Peyer's patch (tissue), 4 donors: ENCODE data around the gene TMEM163.

Experiments
- POLR2A ChIP-seq, 2 donors: fragments of 450-650 bp; IDR thresholded peaks; one replicate each; pipeline ENCODE4 v1.5.1; 2017; ENCODE audit warnings: antibody characterized with exemption in 2 of 2, mild to moderate bottlenecking in 2 of 2, moderate library complexity in 2 of 2
- TF ChIP-seq, protein P1 (sequence below), 6 experiments: fragments of 450-650 bp in 4 of 6; fragments of 200-600 bp in 2 of 6; sonication (generic) in 1 of 6; IDR thresholded peaks; one replicate each; pipeline ENCODE4 v1.5.1; 2017 to 2019; ENCODE audit warnings: antibody characterized with exemption in 6 of 6, mild to moderate bottlenecking in 3 of 6, moderate library complexity in 1 of 6

- TF ChIP-seq, protein P1, sequence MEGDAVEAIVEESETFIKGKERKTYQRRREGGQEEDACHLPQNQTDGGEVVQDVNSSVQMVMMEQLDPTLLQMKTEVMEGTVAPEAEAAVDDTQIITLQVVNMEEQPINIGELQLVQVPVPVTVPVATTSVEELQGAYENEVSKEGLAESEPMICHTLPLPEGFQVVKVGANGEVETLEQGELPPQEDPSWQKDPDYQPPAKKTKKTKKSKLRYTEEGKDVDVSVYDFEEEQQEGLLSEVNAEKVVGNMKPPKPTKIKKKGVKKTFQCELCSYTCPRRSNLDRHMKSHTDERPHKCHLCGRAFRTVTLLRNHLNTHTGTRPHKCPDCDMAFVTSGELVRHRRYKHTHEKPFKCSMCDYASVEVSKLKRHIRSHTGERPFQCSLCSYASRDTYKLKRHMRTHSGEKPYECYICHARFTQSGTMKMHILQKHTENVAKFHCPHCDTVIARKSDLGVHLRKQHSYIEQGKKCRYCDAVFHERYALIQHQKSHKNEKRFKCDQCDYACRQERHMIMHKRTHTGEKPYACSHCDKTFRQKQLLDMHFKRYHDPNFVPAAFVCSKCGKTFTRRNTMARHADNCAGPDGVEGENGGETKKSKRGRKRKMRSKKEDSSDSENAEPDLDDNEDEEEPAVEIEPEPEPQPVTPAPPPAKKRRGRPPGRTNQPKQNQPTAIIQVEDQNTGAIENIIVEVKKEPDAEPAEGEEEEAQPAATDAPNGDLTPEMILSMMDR (IDR thresholded peaks at IDR 0.05), result no peak
- no peak for TF ChIP-seq POLR2A (IDR thresholded peaks at IDR 0.05)
Observed at GRCh38 chr2:134447669-134448068, 271.1 kb downstream of the TMEM163 start.
